Stimulated activated naive CD8-positive, alpha-beta T cell treated with anti-CD3 and anti-CD28 coated beads, Interleukin-15, Interleukin-2, amounts not matched to agents 100 ng/mL and 50 ng/mL, for 24 hours (primary cell): ENCODE results near the gene DGCR2.

Source experiments
- H3K27ac Mint-ChIP-seq: one replicate; pipeline ENCODE4 v1.8.0; 2021; ENCODE audit warnings: mild to moderate bottlenecking, mixed read lengths
- H3K27me3 Mint-ChIP-seq: one replicate; pipeline ENCODE4 v1.8.0; 2021; ENCODE audit warnings: mixed read lengths
- H3K36me3 Mint-ChIP-seq: one replicate; pipeline ENCODE4 v1.8.0; 2021; ENCODE audit warnings: low read depth, mixed read lengths
- H3K4me1 Mint-ChIP-seq: one replicate; pipeline ENCODE4 v1.8.0; 2021; ENCODE audit warnings: low read depth, mixed read lengths
- H3K4me3 Mint-ChIP-seq: one replicate; pipeline ENCODE4 v1.8.0; 2021; ENCODE audit warnings: mild to moderate bottlenecking, mixed read lengths
- H3K9me3 Mint-ChIP-seq: one replicate; pipeline ENCODE4 v1.8.0; 2021; ENCODE audit warnings: mixed read lengths

The DGCR2 gene

GRCh38 chr22:19111140-19111539, 11.1 kb downstream of the DGCR2 start:
- Mint-ChIP-seq H3K4me3 (no peak overlapping the region), H3K9me3 (no peaks in the 10 kb centered on the region), H3K27me3 (no peaks in the 10 kb centered on the region), H3K36me3 (no peaks in the 10 kb centered on the region), H3K4me1 (peaks cover 77% of the 10 kb centered on the region), H3K27ac (peak overlapping the region; percentile 33)

- no peak overlapping the region for H3K4me3 Mint-ChIP-seq
- peaks cover 74% of the 10 kb centered on the region for H3K4me1 Mint-ChIP-seq
- H3K27ac Mint-ChIP-seq, result peak overlapping the region; percentile 33
- H3K36me3 Mint-ChIP-seq, result no peaks in the 10 kb centered on the region
- H3K27me3 Mint-ChIP-seq, result no peaks in the 10 kb centered on the region
- no peaks in the 10 kb centered on the region for H3K9me3 Mint-ChIP-seq
These were observed 11.6 kb downstream of the DGCR2 start for GRCh38 chr22:19110646-19111045.

- Mint-ChIP-seq H3K27me3 (no peaks in the 10 kb centered on the region), H3K9me3 (no peaks in the 10 kb centered on the region), H3K36me3 (no peaks in the 10 kb centered on the region), H3K4me3 (peak overlapping the region; percentile 33), H3K27ac (peak overlapping the region; percentile 28), H3K4me1 (peaks cover 70% of the 10 kb centered on the region)
These were observed 12.2 kb downstream of the DGCR2 start for GRCh38 chr22:19110064-19110458.

GRCh38 chr22:19109198-19110063, 12.8 kb downstream of the DGCR2 start:
- H3K4me1 Mint-ChIP-seq, result peaks cover 67% of the 10 kb centered on the region
- no peaks in the 10 kb centered on the region for H3K9me3 Mint-ChIP-seq
- H3K36me3 Mint-ChIP-seq, result no peaks in the 10 kb centered on the region
- H3K27me3 Mint-ChIP-seq, result no peaks in the 10 kb centered on the region
- peak overlapping the region; percentile 33 for H3K4me3 Mint-ChIP-seq
- H3K27ac Mint-ChIP-seq, result peak overlapping the region; percentile 45

- Mint-ChIP-seq H3K36me3 (no peaks in the 10 kb centered on the region), H3K4me3 (no peak overlapping the region), H3K4me1 (peaks cover 73% of the 10 kb centered on the region), H3K9me3 (no peaks in the 10 kb centered on the region), H3K27me3 (no peaks in the 10 kb centered on the region), H3K27ac (peak overlapping the region; percentile 45)
These were observed 13.4 kb downstream of the DGCR2 start for GRCh38 chr22:19108807-19109197.

GRCh38 chr22:19107730-19108074, 14.5 kb downstream of the DGCR2 start:
- Mint-ChIP-seq H3K9me3 (no peaks in the 10 kb centered on the region), H3K4me3 (no peak overlapping the region), H3K36me3 (no peaks in the 10 kb centered on the region), H3K4me1 (peaks cover 67% of the 10 kb centered on the region), H3K27ac (no peak overlapping the region), H3K27me3 (no peaks in the 10 kb centered on the region)

GRCh38 chr22:19106886-19107729, 15.1 kb downstream of the DGCR2 start:
- Mint-ChIP-seq H3K9me3 (no peaks in the 10 kb centered on the region), H3K4me1 (peaks cover 63% of the 10 kb centered on the region), H3K4me3 (no peak overlapping the region), H3K36me3 (peaks cover 1% of the 10 kb centered on the region), H3K27me3 (no peaks in the 10 kb centered on the region), H3K27ac (no peak overlapping the region)

GRCh38 chr22:19105867-19106802, 16.1 kb downstream of the DGCR2 start:
- H3K4me3 Mint-ChIP-seq, result no peak overlapping the region
- H3K27ac Mint-ChIP-seq, result no peak overlapping the region
- no peaks in the 10 kb centered on the region for H3K27me3 Mint-ChIP-seq
- H3K36me3 Mint-ChIP-seq, result peaks cover 4% of the 10 kb centered on the region
- H3K9me3 Mint-ChIP-seq, result no peaks in the 10 kb centered on the region
- H3K4me1 Mint-ChIP-seq, result peaks cover 59% of the 10 kb centered on the region

- no peak overlapping the region for H3K4me3 Mint-ChIP-seq
- H3K9me3 Mint-ChIP-seq, result no peaks in the 10 kb centered on the region
- H3K27me3 Mint-ChIP-seq, result no peaks in the 10 kb centered on the region
- H3K27ac Mint-ChIP-seq, result no peak overlapping the region
- peaks cover 4% of the 10 kb centered on the region for H3K36me3 Mint-ChIP-seq
- H3K4me1 Mint-ChIP-seq, result peaks cover 56% of the 10 kb centered on the region
These were observed 16.8 kb downstream of the DGCR2 start for GRCh38 chr22:19105456-19105855.

- Mint-ChIP-seq H3K27ac (no peak overlapping the region), H3K9me3 (no peaks in the 10 kb centered on the region), H3K4me1 (peaks cover 48% of the 10 kb centered on the region), H3K36me3 (peaks cover 4% of the 10 kb centered on the region), H3K27me3 (no peaks in the 10 kb centered on the region), H3K4me3 (no peak overlapping the region)
These were observed 18.1 kb downstream of the DGCR2 start for GRCh38 chr22:19103880-19104821.

- H3K4me1 Mint-ChIP-seq, result peaks cover 12% of the 10 kb centered on the region
These were observed 24.1 kb downstream of the DGCR2 start for GRCh38 chr22:19098157-19098556.

GRCh38 chr22:19097518-19097917, 24.7 kb downstream of the DGCR2 start:
- no peak overlapping the region for H3K27ac Mint-ChIP-seq
- H3K36me3 Mint-ChIP-seq, result peaks cover 15% of the 10 kb centered on the region
- H3K4me3 Mint-ChIP-seq, result no peak overlapping the region
- no peaks in the 10 kb centered on the region for H3K9me3 Mint-ChIP-seq
- no peaks in the 10 kb centered on the region for H3K27me3 Mint-ChIP-seq
- peaks cover 12% of the 10 kb centered on the region for H3K4me1 Mint-ChIP-seq

More at GRCh38 chr22:19098157-19098556, 24.1 kb downstream of the DGCR2 start:
- H3K9me3 Mint-ChIP-seq, result no peaks in the 10 kb centered on the region
- H3K4me3 Mint-ChIP-seq, result no peak overlapping the region
- H3K27me3 Mint-ChIP-seq, result no peaks in the 10 kb centered on the region
- peak overlapping the region; percentile 63 for H3K27ac Mint-ChIP-seq
- H3K36me3 Mint-ChIP-seq, result peaks cover 15% of the 10 kb centered on the region

- Mint-ChIP-seq H3K36me3 (peaks cover 11% of the 10 kb centered on the region), H3K27me3 (no peaks in the 10 kb centered on the region), H3K27ac (no peak overlapping the region), H3K9me3 (no peaks in the 10 kb centered on the region), H3K4me3 (no peak overlapping the region), H3K4me1 (peaks cover 12% of the 10 kb centered on the region)
These were observed 25.7 kb downstream of the DGCR2 start for GRCh38 chr22:19096555-19096954.
